HG02759 (cell line): ENCODE results near the gene BRPF1.
A peak's percentile ranks its signal among the peaks of the same experiment; 100 is the strongest.

Experiments used
- ATAC-seq: cut with Tn5 transposase; IDR thresholded peaks from one replicate; pipeline ENCODE4 v1.9.1; 2021; ENCODE audit warnings: mild to moderate bottlenecking, moderate library complexity; ENCODE audit not compliant: unreplicated experiment

Gene BRPF1

DNA sequence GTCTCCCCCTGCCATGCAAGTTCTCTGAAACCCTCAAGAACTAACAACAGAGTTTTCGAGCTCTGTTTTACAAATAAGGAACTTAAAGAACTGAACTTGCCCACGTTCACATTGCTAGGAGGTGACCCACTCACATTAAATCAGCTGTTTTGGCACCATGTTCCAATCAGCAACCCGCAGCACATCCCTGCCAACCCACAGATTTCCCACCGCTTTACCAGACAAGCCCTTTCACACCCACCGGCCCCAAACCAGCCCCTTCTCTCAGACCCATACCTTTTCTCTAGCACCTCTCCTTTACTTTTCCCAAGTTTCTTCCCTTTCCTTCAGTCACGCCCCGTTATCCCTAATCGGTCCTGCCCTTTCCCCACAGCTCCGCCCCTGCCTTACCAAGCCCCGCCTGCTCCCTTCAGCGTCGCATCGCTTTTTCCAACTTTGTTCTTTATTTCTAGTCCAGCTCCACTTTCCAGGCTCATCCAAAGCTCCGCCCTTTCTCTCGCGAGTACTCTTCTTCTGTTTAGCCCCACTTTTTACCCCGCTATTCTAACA, 804 bp upstream of the BRPF1 start:
- peak; percentile 40 for ATAC-seq

DNA sequence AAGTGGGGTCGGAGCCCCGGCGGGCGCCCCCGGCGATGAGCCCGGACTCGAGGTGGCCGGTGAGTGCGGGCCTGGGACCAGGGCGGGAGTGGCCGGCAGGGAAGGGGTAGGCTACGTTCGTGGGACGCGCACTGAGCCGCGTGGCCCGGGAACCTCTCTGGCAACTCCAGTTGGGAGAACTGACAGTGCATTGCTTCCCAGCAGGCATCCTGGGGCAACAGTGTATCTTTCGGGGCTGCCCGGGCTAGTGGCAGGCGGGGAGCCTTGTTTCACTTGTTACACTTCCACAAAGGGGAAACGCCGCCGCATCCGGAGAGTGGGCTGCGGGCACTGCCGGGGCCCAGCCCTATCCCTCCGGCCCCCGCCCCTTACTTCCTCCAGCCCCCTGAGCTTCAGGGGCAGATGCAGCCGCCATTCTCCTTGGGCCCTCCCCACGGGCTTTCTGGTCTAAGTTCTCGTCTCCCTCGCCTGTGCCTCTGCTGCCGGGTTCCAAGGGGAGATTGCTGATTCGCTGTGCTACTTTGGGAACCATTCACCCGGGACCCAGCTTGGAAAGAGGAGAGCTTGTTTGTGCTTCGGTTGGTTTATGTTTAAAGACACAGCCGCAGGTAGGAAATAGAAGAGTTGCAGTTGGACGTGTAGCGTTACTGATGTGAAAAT, 675 bp downstream of the BRPF1 start:
- ATAC-seq = peak; percentile 10

DNA sequence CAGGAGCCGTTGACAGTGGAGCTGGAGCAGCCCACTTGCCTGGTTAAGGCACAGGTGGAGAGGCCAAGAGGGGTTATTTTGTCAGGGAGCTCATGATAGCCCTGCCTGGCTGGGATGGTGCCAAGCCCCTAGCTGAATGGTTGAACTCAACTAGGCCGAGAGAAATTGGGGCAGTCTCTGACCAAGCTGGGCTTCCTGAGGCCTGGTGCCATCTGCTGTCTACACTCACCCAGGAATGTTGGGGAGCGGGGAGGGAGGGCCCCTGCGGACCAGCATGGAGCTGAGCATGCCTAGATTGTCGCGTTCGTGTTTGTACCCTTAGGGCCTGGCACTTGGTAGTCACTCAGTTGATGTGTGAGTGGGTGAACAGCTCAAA, 1.2 kb downstream of the BRPF1 start:
- no peak for ATAC-seq

DNA sequence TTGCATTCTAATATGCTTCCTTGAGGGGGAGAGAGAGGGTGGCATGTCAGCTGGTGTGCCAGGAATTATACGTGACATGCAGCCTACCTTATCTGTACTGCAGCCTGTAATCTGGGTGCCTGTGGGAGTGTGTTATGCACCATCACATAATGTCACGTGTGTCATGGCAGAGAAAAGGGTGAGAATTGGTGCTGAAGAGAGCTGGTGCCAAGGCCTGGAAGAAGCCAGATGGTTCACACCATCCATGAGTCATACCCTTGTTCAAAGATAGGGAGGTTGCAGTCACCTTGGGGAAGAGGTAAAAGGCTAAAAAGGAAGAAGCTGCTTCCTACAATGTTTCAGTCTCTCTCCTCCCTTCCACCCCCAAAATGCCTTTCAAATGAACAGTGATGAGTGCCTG, 5.3 kb downstream of the BRPF1 start:
- no peak for ATAC-seq

DNA sequence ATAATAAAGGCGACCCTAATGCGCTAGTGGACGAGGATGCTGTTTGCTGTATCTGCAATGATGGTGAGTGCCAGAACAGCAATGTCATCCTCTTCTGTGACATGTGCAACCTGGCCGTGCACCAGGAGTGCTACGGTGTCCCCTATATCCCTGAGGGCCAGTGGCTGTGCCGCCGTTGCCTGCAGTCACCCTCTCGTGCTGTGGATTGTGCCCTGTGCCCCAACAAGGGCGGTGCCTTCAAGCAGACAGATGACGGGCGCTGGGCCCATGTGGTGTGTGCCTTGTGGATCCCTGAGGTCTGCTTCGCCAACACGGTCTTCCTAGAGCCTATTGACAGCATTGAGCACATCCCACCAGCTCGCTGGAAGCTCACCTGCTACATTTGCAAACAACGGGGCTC, 7.6 kb downstream of the BRPF1 start:
- ATAC-seq = no peak

DNA sequence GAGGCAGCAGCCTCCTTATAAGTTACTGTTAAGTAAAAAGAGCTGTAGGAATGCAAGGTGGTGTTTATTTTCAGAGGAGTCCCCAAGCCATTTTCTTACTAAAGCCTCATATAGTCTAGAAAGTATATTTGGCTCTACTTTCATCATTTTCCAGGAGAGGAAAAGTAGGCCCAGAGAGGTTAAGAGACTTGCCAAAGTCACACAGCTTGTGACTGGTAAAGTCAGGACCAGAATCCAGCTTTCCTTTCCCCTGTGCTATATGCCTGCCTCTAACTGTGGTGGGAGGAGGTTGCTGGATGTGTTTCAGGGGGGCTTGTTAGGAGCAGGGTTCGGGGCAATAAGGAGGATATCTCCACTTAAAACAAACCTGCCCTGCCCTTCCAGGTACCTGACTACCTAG, 11.0 kb downstream of the BRPF1 start:
- no peak for ATAC-seq

DNA sequence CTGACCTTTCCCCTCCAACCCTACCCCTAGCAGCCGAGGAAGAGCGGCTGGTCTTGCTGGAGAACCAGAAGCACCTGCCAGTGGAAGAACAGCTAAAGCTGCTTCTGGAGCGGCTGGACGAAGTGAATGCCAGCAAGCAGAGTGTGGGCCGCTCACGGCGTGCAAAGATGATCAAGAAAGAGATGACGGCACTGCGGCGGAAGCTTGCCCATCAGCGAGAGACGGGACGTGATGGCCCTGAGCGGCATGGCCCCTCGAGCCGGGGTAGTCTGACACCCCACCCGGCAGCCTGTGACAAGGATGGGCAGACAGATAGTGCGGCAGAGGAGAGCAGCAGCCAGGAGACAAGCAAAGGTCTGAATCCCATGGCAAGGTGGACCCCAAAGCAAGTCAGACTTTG, 12.0 kb downstream of the BRPF1 start:
- no peak for ATAC-seq

DNA sequence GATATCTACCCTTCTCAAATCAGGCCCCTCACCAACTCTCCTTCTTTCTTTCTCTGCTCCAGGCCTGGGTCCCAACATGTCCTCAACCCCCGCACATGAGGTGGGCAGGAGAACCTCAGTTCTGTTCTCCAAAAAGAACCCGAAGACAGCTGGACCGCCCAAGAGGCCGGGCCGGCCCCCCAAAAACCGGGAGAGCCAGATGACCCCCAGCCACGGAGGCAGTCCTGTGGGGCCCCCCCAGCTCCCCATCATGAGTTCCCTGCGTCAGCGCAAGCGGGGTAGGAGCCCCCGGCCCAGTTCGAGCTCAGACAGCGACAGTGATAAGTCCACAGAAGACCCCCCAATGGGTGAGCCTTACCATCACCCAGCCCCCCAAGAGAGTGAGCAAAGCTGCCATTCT, 12.6 kb downstream of the BRPF1 start:
- no peak for ATAC-seq

DNA sequence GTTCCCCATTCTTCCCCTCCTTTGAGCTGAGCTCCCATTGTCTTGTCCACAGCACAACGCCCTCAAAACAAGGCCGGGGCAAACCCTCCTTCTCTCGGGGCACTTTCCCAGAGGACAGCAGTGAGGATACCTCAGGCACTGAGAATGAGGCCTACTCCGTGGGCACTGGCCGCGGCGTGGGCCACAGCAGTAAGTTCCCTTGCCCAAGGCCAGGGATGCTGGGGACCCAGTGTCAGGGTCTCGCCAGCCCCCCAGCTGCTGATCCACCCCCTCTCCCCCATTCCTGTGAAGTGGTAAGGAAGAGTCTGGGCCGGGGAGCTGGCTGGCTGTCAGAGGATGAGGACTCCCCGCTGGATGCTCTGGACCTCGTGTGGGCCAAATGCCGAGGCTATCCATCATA, 14.0 kb downstream of the BRPF1 start:
- ATAC-seq = no peak

DNA sequence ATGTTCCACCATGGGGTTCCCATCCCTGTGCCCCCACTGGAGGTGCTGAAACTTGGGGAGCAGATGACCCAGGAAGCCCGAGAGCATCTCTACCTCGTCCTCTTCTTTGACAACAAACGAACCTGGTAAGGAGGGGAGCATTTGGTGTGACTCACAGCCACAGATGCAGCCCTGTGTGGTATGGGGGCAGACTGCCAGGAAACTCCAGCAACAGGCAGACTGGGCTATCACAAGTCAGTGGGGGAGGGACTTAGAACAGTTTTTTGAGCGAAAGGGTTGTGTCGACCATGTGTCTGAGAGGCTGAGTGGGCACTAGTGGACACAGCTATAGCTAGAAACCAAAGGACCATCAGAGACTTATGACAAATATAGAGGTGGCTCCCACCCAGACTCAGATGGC, 14.8 kb downstream of the BRPF1 start:
- ATAC-seq = no peak

DNA sequence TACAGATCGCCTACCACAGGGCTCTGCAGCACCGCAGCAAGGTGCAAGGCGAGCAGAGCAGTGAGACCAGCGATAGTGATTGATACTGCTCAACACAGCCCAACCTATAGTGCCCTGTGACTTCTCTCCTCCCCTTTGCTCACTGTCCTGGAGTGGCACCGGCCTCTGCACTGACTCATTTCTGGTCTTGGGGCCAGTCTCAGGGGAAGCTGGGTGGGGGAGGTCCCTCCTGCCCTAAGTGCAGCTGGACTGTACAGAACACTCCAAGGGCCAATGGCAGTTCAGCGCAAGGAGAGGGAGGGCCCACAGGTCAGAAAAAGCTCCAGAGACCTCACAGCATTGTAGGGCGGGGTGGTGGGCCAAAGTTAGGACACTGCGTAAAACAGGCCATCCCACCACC, 15.7 kb downstream of the BRPF1 start:
- ATAC-seq = no peak

DNA sequence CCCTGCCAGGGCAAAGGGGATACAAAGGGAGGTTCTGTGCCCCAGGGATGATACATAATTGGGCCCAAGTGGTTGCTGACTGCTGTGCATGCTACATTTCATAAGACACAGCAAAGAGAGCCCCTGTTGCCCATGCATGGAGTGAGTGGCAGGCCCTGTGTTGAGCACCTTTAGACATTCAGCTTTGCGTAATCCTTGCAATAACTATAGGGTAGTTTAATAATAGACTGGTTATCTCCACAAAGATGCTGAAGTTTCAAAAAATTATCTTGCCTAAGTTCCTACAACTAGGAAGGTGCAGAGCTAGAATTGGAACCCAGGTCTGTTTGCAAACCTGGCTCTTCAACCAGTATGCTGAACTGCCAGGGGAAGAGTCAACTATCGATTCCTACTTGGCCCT, 16.5 kb downstream of the BRPF1 start:
- ATAC-seq = no peak

DNA sequence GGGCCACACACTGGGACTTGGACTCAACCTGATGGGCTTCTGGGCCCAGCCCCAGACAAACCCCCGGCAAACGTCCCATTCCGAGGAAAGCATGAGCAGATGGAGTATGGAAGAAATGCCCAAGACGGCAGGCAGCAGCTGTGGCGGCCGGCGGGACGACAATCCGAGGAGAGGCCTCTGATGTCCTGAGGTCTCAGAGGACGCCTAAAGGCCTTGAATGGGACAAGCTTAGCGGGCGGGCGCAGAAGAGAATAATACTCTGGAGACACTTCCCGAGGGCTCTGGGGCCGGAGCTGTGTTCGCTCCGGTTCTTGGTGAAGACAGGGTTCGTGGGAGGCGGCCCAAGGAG, 17.7 kb downstream of the BRPF1 start:
- ATAC-seq = no peak

DNA sequence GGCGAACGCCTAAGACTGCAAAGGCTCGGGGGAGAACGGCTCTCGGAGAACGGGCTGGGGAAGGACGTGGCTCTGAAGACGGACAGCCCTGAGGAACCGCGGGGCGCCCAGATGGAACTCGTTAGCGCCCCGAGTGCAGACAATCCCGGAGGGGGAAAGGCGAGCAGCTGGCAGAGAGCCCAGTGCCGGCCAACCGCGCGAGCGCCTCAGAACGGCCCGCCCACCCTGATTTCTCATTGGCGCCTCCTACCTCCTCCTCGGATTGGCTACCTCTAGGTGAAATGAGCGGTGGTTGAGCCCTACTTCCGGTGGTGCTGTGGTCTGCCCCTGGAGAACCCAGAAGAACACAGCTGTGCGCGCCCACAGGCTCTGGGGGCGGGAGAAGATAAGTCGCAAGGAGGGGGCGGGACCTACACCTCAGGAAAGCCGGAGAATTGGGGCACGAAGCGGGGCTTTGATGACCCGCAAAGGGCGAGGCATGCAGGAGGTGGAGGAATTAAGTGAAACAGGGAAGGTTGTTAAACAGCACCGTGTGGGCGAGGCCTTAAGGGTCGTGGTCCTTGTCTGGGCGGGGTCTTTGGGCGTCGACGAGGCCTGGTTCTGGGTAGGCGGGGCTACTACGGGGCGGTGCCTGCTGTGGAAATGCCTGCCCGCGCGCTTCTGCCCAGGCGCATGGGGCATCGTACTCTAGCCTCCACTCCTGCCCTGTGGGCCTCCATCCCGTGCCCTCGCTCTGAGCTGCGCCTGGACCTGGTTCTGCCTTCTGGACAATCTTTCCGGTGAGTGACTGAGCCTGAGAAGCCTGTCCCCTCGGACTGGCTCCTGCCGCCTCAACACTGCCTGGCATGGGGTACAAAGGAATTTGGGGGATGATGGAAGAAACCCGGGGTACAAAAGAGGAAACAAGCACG, 18.4 kb downstream of the BRPF1 start, which contains the start of gene OGG1:
TSS of gene OGG1 (plus strand) at position 308 of the 911 bp plus-strand sequence. CDS start at position 643, 335 bp downstream.
- ATAC-seq = peak; percentile 90

DNA sequence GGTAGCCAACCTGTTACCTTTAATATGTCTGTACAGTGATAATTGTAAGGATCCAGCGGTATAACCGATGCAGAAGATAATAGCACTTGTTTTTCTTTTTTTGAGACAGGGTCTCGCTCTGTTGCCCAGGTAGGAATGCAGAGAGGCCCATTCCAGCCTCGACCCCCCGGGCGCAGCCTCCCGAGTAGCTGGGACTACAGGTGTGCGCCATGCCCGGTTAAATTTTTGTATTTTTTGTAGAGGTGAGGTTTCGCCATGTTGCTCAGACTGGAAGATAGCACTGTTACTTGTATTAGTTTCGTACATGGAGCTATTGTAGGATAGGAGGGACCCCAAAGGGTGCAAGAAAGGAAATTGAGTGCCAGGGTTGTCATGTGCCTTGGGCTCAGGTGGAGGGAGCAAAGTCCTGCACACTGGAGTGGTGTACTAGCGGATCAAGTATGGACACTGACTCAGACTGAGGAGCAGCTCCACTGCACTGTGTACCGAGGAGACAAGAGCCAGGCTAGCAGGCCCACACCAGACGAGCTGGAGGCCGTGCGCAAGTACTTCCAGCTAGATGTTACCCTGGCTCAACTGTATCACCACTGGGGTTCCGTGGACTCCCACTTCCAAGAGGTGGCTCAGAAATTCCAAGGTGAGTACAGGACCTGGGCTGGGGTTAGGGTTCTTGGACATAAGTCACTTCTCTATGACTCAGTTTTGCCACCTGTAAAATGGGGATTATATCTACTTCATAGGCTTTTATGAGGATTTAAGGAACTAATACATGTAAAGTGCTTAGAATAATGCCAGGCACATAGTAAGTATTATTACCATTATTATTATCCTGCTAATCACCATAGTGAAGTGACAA, 19.2 kb downstream of the BRPF1 start:
- no peak for ATAC-seq

DNA sequence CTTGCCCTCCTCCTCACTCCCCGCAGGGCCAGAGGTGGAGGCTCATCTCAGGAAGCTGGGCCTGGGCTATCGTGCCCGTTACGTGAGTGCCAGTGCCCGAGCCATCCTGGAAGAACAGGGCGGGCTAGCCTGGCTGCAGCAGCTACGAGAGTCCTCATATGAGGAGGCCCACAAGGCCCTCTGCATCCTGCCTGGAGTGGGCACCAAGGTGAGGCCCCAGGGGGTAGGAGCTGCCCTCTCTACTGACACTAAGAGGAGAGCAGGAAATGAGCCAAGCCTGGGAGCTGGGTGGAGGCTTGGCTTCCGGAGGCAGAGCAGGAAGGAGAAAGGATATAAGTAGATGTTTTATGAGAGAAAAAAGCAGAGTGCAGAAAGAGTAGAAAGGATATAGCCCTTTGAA, 23.1 kb downstream of the BRPF1 start:
- no peak for ATAC-seq

DNA sequence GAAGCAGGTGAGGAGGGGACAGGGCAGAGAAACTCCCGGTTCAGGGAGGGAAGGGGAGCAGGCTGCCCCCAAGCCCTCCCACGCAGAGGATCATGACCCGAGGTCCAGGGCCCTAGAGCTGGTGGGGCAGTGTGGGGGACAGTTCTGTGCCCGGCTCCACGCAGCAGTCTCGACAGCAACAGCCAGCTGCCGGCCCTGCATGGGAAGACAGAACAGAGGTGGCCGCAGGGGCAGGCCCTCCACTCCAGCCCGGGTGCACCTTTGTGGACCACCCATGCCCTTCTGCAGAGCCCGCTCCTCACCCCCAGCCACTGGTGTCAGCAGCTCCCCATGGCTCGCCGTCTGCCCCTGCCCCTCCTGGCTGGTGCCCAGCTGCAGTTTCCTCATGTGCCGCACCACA, 25.9 kb downstream of the BRPF1 start:
- ATAC-seq = no peak

DNA sequence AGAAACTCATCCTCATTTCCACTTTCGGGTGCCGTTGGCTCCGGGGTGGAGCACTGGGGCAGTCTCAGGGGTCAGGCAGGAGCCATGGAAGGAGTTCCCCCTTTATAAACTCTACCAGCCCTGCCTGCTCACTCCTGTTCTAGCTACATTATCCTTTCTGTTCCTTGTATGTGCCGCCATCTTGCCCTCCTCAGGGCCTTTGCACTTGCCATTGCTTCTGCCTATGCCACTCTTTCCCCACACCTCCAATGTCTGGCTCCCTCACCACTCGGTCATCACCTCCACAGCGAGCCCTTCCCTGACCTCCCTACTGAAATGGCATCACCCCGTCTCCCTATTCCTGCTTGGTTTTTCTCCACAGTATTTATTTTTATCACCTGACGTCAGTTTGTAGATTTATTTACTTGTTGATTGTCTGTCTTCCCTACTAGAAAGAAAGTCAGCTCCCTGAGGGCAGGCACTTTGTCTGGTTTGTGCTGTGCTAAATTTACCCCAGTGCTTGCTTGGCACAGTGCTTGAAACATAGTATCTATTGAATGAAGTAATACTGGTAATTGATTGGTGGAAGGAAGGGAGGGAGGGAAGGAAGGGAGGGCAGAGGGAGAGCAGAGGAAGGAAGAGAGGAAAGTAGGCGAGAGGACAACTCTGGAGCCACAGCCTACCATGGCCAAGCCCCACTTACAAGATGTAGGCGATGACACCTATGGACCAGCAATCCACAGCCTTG, 29.4 kb downstream of the BRPF1 start:
- no peak for ATAC-seq

DNA sequence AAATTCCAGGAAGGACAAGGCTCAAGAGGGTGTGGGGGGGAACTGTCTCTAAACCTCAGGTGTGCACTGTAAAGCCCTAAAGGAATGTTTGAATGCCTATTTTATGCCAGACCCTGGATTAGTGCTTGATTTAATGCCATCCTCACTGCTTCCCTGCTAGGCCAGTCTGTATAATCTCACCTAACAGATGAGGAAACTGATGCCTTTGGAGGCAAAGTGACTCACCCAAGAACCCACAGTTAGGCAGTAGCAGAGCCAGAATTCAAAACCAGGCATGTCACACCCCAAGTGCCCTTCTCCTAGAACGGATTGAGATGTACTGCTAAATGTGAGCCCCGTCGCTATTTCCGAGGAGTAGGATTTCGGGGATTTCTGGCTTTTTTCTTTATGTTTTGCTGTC, 30.4 kb downstream of the BRPF1 start:
- no peak for ATAC-seq

DNA sequence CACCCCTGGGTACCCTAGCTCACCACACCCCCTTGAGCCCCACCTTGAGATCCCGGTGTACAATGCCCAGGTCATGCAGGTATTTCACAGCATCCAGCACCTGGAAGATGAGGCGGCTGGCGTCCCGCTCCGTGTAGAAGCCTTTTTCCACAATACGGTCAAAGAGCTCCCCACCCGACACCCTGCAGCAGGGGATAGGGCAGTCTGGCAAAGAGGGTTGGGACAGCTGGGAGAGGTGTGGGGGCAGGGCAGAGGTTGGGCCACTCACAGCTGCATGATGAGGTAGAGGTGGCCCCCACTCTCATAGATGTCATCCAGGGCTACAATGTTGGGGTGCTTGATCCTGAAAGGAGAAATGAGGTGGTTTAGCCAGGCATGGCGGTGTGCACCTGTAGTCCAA, 31.3 kb downstream of the BRPF1 start:
- ATAC-seq = no peak

DNA sequence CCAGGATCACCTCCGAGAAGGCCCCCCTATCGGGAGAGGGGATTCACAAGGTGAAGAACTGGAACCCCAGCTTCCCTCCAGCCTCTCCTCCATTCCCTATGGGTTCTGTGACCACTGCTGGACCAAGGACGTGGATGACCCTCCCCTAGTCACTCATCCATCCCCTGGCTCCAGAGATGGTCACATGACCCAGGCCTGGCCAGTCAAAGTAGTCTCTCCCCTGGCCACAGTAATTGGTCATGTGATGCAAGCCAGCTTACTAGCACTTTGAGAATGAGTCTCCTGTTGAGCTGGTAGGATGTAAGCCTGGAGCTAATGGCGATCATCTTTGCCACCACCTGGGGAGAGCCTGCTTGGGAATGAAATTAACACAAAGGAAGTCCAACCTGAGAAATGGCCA, 34.3 kb downstream of the BRPF1 start:
- no peak for ATAC-seq
